Caco-2 (cell line): ENCODE data around the gene VCAM1. TPM values are rescaled to one million over a fixed set of nuclear protein-coding genes. Genes with fewer than 3 reads are reported as not detected.

Source experiments
- BruUV-seq: library from RNA; stranded (reverse); fragments of 400-500 nt; replicated peaks from 2 replicates; lab custom pipeline; 2021; lab: Mats Ljungman, UMichigan
- CTCF ChIA-PET: fragments of 300-600 bp; sonication (Branson Sonifier 250); formaldehyde crosslinking; loops from one replicate; lab custom pipeline; 2022; ENCODE audit warnings: antibody characterized with exemption; lab: Charles Lee
- POLR2A ChIA-PET: fragments of 300-600 bp; sonication (Branson Sonifier 250); formaldehyde crosslinking; loops from one replicate; lab custom pipeline; 2022; ENCODE audit warnings: antibody characterized with exemption; lab: Charles Lee
- DNase-seq, 2 experiments: peaks; one replicate each; pipeline versions ENCODE4 v3.0.0 to v3.0.0-alpha.2; 2020 to 2022
- H3K27me3 ChIP-seq: replicated peaks from 2 replicates; pipeline ENCODE4 v1.6.0; 2011; ENCODE audit warnings: low read length; ENCODE audit not compliant: control insufficient read depth, insufficient read depth
- H3K36me3 ChIP-seq: 2 replicates; pipeline ENCODE4 v1.5.1; 2011; ENCODE audit warnings: low read length; ENCODE audit not compliant: control insufficient read depth, insufficient read depth
- H3K4me1 ChIP-seq: fragments of 250-450 bp; sonication (Bioruptor Pico); 2 replicates; pipeline ENCODE4 v1.5.1; 2020; ENCODE audit warnings: mild to moderate bottlenecking
- H3K4me3 ChIP-seq: 2 replicates; pipeline ENCODE4 v1.5.1; 2011; ENCODE audit warnings: low read depth, mild to moderate bottlenecking, control low read depth, low read length
- H3K9me3 ChIP-seq: fragments of 250-450 bp; sonication (Bioruptor Pico); 2 replicates; pipeline ENCODE4 v1.5.1; 2020; ENCODE audit warnings: mild to moderate bottlenecking, moderate library complexity
- H3K27ac Mint-ChIP-seq: one replicate; pipeline ENCODE4 v1.8.0; 2022; ENCODE audit warnings: mixed read lengths; ENCODE audit not compliant: unreplicated experiment
- H3K27me3 Mint-ChIP-seq: one replicate; pipeline ENCODE4 v1.8.0; 2022; ENCODE audit warnings: mixed read lengths; ENCODE audit not compliant: insufficient read depth, unreplicated experiment
- H3K36me3 Mint-ChIP-seq: one replicate; pipeline ENCODE4 v1.8.0; 2022; ENCODE audit warnings: mild to moderate bottlenecking, mixed read lengths; ENCODE audit not compliant: insufficient read depth, unreplicated experiment
- H3K4me1 Mint-ChIP-seq: one replicate; pipeline ENCODE4 v1.8.0; 2022; ENCODE audit warnings: low read depth, mixed read lengths; ENCODE audit not compliant: unreplicated experiment
- H3K4me3 Mint-ChIP-seq: one replicate; pipeline ENCODE4 v1.8.0; 2022; ENCODE audit warnings: mild to moderate bottlenecking, moderate library complexity, mixed read lengths; ENCODE audit not compliant: unreplicated experiment
- H3K9me3 Mint-ChIP-seq: one replicate; pipeline ENCODE4 v1.8.0; 2022; ENCODE audit warnings: mixed read lengths; ENCODE audit not compliant: unreplicated experiment
- intact Hi-C: fragments of 100-400 bp; cut with micrococcal nuclease; formaldehyde crosslinking; loops from one replicate; pipeline ENCODE4 v1.10.0; 2022; ENCODE audit not compliant: unreplicated experiment
- total RNA-seq: library from RNA; stranded (reverse); gene quantifications from 2 replicates; pipeline ENCODE4 v1.2.3, GENCODE V29; 2022
- TF ChIP-seq, protein P1 (sequence below), 2 experiments: fragments of 200-600 bp in 1 of 2; IDR thresholded peaks; 1 replicate in 1 of 2; 2 replicates in 1 of 2; pipeline versions ENCODE4 v1.5.1 to v1.8.0; 2011 to 2022; ENCODE audit warnings: antibody characterized with exemption in 1 of 2, control low read depth in 1 of 2, inconsistent platforms in 1 of 2, low read depth in 1 of 2, low read length in 1 of 2, mild to moderate bottlenecking in 1 of 2, moderate library complexity in 1 of 2; ENCODE audit not compliant: insufficient read depth in 1 of 2, severe bottlenecking in 1 of 2, unreplicated experiment in 1 of 2

The VCAM1 gene
- total RNA-seq, 1 experiment from 2014 or later: not detected

DNA sequence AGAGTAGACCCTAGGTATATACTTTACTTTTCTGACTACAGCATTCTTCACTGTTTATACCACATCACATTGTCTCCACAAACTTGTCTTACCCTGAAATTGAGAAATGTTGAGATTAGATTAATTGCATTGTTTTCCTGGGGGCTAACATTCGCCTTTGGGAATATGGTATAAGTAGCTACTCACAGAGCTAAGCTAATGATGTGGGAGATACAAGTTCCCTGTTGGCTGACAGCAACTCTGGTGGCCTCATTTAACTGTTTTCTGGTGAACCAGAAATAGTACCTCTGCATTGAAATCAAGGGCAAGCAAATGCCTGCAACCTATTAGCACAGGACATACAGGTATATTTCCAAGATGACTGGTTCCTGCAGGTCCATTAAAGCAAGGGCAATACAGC lies 13.2 kb upstream of the VCAM1 start:
- no peak overlapping the region for H3K27ac Mint-ChIP-seq
- H3K27me3 ChIP-seq: no peaks in the 10 kb centered on the region
- H3K9me3 Mint-ChIP-seq: no peaks in the 10 kb centered on the region
- H3K4me1 Mint-ChIP-seq: peaks cover 15% of the 10 kb centered on the region
- H3K4me3 Mint-ChIP-seq: no peak overlapping the region
- TF ChIP-seq, protein P1, sequence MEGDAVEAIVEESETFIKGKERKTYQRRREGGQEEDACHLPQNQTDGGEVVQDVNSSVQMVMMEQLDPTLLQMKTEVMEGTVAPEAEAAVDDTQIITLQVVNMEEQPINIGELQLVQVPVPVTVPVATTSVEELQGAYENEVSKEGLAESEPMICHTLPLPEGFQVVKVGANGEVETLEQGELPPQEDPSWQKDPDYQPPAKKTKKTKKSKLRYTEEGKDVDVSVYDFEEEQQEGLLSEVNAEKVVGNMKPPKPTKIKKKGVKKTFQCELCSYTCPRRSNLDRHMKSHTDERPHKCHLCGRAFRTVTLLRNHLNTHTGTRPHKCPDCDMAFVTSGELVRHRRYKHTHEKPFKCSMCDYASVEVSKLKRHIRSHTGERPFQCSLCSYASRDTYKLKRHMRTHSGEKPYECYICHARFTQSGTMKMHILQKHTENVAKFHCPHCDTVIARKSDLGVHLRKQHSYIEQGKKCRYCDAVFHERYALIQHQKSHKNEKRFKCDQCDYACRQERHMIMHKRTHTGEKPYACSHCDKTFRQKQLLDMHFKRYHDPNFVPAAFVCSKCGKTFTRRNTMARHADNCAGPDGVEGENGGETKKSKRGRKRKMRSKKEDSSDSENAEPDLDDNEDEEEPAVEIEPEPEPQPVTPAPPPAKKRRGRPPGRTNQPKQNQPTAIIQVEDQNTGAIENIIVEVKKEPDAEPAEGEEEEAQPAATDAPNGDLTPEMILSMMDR (IDR thresholded peaks at IDR 0.05; ENCODE audit: insufficient read depth in 1 of 2, low read depth in 1 of 2, low read length in 1 of 2, severe bottlenecking in 1 of 2, unreplicated experiment in 1 of 2): no peak
- no peak for DNase-seq
- ChIA-PET POLR2A (no interaction called here), CTCF (no interaction called here)
- H3K36me3 ChIP-seq: no peaks in the 10 kb centered on the region
- no TSS peak for BruUV-seq
- no peaks in the 10 kb centered on the region for H3K27me3 Mint-ChIP-seq
- H3K9me3 ChIP-seq: no peaks in the 10 kb centered on the region
- H3K4me3 ChIP-seq: no peak overlapping the region
- intact Hi-C loops: no loop called here
- peaks cover 27% of the 10 kb centered on the region for H3K4me1 ChIP-seq
- H3K36me3 Mint-ChIP-seq: no peaks in the 10 kb centered on the region

DNA sequence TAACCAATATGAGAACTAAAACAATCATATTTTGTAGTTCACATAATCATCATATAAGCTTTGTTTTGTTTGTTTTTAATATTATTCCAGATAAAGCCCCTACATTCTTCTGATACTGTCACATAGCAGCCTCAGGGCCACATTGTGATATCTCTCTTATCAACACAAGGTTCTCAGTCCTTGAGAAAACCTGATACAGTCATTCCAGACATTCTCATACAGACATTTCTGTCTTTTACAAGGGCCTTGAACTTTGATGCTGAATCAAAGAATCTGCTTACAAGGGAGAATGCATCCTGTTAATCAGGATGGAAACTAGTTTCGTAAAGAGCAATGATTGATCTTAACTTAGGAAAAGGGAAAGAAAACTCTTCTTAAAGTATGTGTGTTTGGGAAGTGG lies 12.7 kb upstream of the VCAM1 start:
- DNase-seq: peak; percentile 10 to 38
- BruUV-seq: no TSS peak
- no peaks in the 10 kb centered on the region for H3K27me3 Mint-ChIP-seq
- ChIA-PET POLR2A (no interaction called here), CTCF (no interaction called here)
- no peaks in the 10 kb centered on the region for H3K9me3 Mint-ChIP-seq
- H3K4me3 ChIP-seq: no peak overlapping the region
- intact Hi-C loops: no loop called here
- no peak overlapping the region for H3K4me3 Mint-ChIP-seq
- H3K36me3 Mint-ChIP-seq: no peaks in the 10 kb centered on the region
- H3K27me3 ChIP-seq: no peaks in the 10 kb centered on the region
- no peak overlapping the region for H3K27ac Mint-ChIP-seq
- TF ChIP-seq, protein P1 (IDR thresholded peaks at IDR 0.05; ENCODE audit: insufficient read depth in 1 of 2, low read depth in 1 of 2, low read length in 1 of 2, severe bottlenecking in 1 of 2, unreplicated experiment in 1 of 2): no peak
- no peaks in the 10 kb centered on the region for H3K9me3 ChIP-seq
- peaks cover 27% of the 10 kb centered on the region for H3K4me1 ChIP-seq
- peaks cover 15% of the 10 kb centered on the region for H3K4me1 Mint-ChIP-seq
- no peaks in the 10 kb centered on the region for H3K36me3 ChIP-seq

DNA sequence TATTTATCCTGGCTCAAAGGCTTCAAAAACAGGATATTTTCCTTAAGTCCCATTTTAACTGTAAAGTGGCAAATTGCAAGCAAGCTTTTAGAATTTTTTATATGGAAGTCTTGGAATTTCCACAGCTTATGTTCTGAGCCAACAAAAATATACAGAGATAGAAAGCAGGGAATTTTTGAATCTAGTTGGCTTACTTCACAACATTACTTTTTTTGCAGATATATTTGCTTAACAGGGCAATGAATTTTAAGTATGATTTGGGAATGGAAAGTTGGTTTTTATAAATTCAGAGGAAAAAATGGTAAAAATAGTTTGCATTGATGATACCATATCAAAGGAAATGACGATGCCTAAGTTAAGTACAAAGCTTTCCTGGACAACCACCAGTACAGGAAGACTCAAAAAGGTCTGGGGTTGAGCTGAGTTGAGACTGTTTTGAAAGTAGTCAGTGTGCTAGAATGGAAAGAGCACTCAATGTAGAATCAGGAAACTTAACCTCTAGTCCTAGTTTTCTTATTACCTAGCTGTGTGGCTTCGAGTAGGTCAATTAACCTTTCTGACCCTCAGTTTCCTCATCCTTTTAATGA lies 11.0 kb upstream of the VCAM1 start:
- Histone ChIP-seq H3K9me3 (no peaks in the 10 kb centered on the region), H3K4me1 (peaks cover 27% of the 10 kb centered on the region), H3K27me3 (no peaks in the 10 kb centered on the region), H3K36me3 (no peaks in the 10 kb centered on the region), H3K4me3 (no peak overlapping the region)
- ChIA-PET CTCF (no interaction called here), POLR2A (no interaction called here)
- no peak for DNase-seq
- Mint-ChIP-seq H3K27me3 (no peaks in the 10 kb centered on the region), H3K4me1 (peaks cover 15% of the 10 kb centered on the region), H3K4me3 (no peak overlapping the region), H3K9me3 (no peaks in the 10 kb centered on the region), H3K27ac (no peak overlapping the region), H3K36me3 (no peaks in the 10 kb centered on the region)
- intact Hi-C loops: no loop called here
- BruUV-seq: no TSS peak
- TF ChIP-seq, protein P1 (IDR thresholded peaks at IDR 0.05; ENCODE audit: insufficient read depth in 1 of 2, low read depth in 1 of 2, low read length in 1 of 2, severe bottlenecking in 1 of 2, unreplicated experiment in 1 of 2): no peak
